CD4-positive, alpha-beta T cell treated with Interleukin-15 for 4 hours (primary cell): ENCODE results near the gene NIN.
"Not testable (repeated sequence)": the region's sequence is repeated elsewhere in the genome, so short reads cannot be mapped to it uniquely, and the experiment has no call there.

Experiments
- DNase-seq: peaks from one replicate; pipeline ENCODE4 v3.0.0-alpha.2; 2020; ENCODE audit warnings: low spot score

The NIN gene

DNA sequence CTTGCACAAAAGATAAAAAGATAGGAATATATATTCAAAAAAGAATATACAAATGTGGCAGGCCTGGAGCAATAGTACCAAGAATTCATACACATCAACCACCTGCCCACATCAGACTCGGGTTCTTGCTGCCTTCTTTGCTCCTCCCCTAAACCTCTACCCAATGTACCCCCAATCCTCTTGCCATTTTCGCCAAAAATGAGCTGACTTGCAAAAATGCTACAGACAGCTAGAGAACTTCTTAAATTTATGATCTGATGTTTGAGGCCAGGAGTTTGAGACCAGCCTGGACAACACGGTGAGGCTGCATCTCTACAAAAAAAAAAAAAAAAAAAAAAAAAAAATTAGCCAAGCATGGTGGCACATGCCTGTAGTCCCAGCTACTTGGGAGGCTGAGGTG lies 119.9 kb downstream of the NIN start:
- DNase-seq = no peak

DNA sequence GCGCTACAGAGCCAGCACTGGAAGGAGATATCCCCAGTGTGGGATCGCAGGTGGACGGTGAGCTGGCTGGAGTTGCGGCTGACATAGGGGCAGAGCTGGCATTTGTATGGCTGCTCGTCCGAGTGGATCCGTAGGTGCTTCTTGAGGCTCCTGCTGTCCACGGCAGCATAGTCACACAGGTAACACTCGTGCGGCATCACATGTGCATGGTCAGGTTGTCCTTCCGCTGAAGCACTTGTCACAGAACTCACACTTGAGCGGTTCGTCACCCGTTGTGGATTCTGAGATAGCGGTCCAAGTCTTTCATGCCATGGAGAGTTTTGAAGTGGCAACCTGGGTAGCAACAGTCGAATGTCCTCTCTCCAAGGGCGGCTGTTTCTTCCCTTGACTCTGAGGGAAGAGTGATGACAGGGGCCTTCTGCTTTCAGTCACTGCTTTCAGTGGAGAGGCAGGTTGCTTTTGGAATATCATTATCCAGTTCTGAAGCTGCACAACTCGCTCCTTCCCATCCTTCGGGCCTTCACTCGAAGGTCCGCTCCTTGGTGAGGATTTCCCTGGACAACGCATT lies 125.9 kb downstream of the NIN start:
- no peak for DNase-seq

DNA sequence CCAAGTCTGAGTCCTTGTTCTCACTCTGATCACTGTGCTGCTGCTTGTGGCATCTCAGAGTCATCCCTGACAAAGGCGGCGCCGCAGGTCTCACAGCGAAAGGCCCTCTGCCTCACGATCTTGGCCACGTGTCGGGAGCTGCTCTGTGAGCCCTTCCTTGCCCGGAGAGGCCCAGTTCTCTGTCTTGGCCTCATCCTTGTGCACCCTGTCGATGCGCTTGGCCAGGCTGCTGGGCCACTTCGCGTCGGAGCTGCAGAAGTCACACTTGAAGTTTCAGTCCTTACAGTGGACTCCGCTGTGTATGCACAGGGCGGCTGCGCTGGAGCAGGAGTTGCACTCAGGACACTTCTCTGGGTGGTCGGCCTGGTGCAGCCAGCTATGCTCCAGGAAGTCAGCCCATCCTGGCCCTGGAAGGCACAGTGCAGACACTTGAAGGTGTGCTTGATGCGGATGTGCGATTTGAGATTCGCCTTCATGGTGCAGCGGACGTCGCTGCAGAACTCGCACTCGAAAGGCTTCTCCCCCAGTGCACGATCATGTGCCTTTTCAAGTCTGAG lies 126.4 kb downstream of the NIN start:
- DNase-seq = no peak

DNA sequence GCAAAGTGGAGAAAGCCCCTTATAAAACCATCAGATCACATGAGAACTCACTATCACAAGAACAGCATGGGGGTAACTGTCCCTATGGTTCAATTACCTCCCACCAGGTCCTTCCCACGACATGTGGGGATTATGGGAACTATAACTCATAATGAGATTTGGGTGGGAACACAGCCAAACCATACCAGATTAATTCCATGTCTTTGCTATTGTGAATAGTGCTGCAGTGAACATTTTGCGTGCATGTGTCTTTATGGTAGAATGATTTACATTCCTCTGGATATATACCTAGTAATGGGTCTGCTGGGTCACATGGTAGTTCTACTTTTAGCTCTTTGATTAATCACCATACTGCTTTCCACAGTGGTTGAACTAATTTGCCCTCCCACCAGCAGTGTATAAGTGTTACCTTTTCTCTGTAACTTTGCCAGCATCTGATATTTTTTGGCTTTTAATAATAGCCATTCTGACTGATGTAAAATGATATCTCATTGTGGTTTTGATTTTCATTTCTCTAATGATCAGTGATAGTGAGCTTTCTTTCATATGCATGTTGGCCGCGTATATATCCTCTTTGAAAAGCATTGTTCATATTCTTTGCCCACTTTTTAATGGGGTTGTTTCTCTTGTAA lies 133.2 kb downstream of the NIN start:
- DNase-seq = no peak

DNA sequence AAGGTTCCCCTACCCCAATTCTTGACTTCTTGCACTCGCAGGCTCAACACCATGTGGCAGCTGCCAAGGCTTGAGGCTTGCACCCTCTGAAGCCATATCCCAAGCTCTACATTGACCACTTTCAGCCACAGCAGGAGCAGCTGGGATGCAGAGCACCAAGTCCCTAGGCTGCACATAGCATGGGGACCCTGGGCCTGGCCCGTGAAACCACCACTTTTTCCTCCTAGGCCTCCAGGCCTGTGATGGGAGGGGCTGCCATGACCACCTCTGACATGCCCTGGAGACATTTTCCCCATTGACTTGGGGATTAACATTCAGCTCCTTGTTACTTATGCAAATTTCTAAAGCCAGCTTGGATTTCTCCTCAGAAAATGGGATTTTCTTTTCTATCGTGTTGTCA lies 136.7 kb downstream of the NIN start:
- DNase-seq = not testable (repeated sequence)

DNA sequence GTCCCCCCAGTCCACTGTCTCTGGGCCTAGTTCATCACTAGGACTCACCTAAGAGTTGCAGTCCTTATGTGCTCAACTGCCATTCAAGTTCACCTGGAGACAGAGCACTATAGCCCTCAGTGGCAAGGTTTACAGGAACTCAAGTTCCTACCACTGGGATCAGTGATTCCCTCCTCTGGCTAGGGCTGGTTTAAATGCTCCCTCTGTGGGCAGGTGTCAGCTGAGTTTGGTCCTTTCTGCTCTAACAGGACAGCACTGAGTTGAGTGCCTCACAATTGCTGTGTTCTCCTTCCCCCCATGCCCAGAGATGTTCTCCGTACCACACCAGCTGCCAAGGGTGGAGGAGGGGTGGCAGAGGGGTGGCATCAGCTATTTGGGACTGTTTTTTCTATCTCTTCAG lies 142.1 kb downstream of the NIN start:
- no peak for DNase-seq

DNA sequence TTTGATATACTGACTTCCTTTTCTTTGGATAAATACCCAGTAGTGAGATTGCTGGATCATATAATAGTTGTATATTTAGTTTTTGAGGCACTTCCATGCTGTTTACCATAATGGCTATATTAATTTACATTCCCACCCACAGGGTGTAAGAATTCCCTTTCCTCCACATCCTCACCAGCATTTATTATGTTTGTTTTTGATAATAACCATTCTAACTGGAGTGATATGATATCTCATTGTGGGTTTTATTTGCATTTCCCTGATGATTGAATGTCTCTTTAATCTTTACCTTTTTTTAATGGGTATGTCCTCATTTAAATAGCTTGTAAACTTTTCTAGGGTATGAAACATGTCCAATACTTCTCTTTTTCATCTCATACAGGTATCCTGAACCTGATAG lies 151.3 kb downstream of the NIN start:
- no peak for DNase-seq

DNA sequence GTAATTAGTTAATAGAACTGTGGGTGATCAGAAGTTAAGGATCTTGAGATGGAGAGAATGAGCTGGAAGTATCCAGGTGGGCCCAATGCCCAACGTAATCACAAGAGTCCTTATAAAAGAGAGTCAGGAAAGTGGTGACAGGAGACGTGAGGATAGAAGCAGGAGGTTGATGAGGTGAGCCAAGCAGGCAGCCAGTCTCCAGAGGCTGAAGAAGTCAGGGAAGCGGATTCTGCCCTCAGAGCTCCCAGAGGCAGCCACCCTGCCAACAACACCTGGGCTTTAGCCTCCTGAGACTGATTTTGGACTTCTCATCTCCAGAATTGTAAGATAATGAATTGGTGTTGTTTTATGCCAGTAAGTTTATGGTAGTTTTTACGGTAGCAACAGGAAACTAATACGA lies 152.8 kb downstream of the NIN start:
- no peak for DNase-seq

DNA sequence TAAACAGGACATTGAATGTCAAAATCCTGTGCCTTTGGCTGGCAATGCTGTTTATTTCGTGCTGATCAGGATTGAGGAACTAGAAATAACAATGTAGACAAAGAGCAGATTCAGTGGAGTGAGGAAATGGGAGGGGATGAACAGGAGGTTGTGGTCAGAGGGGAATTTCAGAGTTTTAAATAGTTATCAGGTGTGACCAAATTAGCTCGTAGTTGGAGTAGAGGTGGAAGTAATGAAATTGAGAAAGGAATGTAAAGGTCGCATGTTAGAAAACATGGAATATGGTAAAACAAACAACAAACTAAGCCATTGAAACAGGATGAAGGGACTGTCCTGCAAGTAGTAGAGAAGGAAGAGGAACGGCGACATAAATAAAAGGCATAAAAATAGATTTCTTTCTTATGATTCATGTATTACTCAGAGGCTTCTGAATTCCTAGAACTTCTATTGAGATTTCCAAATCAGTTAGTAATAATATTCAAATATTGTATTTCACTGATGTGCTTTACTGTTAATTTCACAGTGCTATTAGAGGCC lies 153.4 kb downstream of the NIN start:
- no peak for DNase-seq

DNA sequence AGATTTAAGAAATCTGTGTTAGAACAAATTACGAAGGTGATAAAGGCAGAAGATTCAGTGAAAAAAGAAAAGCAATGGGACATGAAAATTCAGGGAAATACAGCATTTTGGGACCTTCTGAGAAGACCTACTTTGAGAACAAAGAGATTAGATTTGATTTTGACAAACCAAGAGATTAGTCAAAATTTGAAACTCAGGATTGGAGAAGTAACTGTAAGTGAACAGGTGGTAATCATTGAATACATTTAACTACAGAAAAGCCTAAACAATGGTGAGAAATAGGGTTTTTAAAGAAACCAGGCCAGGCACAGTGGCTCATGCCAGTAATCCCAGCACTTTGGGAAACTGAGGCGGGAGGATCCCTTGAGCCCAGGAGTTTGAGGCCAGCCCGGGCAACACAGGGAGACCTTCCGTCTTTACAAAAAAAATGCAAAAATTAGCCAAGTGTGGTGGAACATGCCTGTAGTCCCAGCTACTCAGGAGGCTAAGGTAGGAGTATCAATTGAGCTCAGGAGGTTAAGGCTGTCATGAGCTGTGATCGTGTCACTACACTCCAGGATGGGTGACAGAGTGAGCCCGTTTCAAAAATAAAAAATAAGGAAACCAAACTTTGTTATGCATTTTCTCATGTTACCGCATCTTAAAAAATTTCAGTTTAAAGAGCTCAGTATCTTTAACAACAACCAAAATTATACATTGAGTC lies 154.0 kb downstream of the NIN start:
- DNase-seq = no peak

GRCh38 chr14:50675597-50675996 lies 155.4 kb downstream of the NIN start:
- DNase-seq = no peak

DNA sequence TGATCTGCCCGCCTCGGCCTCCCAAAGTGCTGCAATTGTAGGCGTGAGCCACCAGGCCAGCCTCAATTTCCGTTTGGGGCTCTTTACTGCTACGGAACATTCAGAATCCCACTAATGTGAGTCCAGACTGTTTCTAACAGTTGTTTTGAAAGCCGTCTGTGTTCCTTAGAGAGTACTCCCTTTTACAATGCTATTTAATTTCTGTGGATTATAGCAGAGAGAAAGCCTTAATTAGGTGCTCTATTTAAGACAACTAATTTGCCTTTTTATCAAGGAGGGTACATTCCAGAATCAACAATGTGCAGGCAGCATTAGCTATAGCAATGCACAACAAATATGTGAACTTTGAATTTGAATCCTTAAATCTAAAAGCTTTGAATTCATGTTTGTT lies 160.1 kb downstream of the NIN start:
- DNase-seq = no peak

- no peak for DNase-seq
Observed at GRCh38 chr14:50670196-50670865, 160.6 kb downstream of the NIN start.
